Fibroblast of the aortic adventitia (primary cell): ENCODE data around the gene RNPEPL1. TPM values are rescaled to one million over a fixed set of nuclear protein-coding genes. Genes with fewer than 3 reads are reported as not detected.

Experiments used
- DNase-seq: peaks from one replicate; pipeline ENCODE4 v3.0.0-alpha.2; 2010; ENCODE audit warnings: low read depth
- H3K4me3 ChIP-seq: 2 replicates; pipeline ENCODE4 v1.5.1; 2011; ENCODE audit warnings: low read depth, mild to moderate bottlenecking, control low read depth, low read length, moderate library complexity
- total RNA-seq: library from RNA; depleted of rRNA; stranded (reverse); fragments of >200 nt; gene quantifications from 2 replicates; pipeline ENCODE4 v1.2.3, GENCODE V29; 2012; ENCODE audit warnings: low replicate concordance
- TF ChIP-seq, protein P1 (sequence below): IDR thresholded peaks from 2 replicates; pipeline ENCODE4 v1.5.1; 2011; ENCODE audit warnings: mild to moderate bottlenecking, low read length, control low read depth, inconsistent platforms; ENCODE audit not compliant: insufficient read depth

RNPEPL1 gene
- total RNA-seq, 1 donor, result 12.7 TPM

GRCh38 chr2:240566203-240567136 lies 1.8 kb upstream of the RNPEPL1 start:
- peak overlapping the region; percentile 79 for H3K4me3 ChIP-seq
- peak; percentile 74 for DNase-seq
- TF ChIP-seq, protein P1, sequence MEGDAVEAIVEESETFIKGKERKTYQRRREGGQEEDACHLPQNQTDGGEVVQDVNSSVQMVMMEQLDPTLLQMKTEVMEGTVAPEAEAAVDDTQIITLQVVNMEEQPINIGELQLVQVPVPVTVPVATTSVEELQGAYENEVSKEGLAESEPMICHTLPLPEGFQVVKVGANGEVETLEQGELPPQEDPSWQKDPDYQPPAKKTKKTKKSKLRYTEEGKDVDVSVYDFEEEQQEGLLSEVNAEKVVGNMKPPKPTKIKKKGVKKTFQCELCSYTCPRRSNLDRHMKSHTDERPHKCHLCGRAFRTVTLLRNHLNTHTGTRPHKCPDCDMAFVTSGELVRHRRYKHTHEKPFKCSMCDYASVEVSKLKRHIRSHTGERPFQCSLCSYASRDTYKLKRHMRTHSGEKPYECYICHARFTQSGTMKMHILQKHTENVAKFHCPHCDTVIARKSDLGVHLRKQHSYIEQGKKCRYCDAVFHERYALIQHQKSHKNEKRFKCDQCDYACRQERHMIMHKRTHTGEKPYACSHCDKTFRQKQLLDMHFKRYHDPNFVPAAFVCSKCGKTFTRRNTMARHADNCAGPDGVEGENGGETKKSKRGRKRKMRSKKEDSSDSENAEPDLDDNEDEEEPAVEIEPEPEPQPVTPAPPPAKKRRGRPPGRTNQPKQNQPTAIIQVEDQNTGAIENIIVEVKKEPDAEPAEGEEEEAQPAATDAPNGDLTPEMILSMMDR, result peak; percentile 74

DNA sequence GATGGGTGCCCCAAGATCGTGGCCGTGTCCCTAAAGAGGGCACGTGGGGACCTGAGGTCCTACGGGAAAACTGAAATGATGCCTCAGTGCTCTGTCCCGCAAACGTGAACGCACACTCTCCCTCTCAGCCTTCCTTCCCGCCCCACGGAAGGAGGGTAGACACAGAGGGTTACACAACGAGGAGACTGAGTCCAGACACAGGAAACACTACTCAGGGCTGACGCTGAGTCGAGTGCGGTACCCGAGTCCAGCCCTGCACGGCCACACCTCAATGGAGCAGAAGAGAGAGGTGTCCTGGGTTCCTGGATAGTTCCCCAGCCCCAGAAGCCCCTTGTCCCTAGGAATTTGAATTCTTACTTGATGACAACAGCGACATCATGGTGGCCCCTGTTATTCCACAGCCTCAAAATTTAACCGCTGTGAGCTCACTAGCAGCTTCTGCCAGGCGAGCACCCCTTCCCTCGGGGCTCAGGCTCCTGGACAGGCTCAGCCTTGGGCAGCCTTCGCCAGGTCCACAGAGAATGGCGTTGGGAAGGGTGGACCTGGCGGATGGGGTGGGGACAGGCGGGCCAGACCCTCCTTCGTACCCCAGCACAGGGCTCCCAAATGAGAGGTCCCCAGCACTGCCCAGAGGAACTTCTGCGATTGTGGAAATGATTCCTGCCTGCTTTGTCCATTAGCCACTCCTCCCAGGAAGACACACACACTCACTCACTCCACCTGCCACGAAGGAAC lies 980 bp upstream of the RNPEPL1 start:
- TF ChIP-seq, protein P1, result no peak
- H3K4me3 ChIP-seq, result peak overlapping the region; percentile 79
- DNase-seq, result no peak

DNA sequence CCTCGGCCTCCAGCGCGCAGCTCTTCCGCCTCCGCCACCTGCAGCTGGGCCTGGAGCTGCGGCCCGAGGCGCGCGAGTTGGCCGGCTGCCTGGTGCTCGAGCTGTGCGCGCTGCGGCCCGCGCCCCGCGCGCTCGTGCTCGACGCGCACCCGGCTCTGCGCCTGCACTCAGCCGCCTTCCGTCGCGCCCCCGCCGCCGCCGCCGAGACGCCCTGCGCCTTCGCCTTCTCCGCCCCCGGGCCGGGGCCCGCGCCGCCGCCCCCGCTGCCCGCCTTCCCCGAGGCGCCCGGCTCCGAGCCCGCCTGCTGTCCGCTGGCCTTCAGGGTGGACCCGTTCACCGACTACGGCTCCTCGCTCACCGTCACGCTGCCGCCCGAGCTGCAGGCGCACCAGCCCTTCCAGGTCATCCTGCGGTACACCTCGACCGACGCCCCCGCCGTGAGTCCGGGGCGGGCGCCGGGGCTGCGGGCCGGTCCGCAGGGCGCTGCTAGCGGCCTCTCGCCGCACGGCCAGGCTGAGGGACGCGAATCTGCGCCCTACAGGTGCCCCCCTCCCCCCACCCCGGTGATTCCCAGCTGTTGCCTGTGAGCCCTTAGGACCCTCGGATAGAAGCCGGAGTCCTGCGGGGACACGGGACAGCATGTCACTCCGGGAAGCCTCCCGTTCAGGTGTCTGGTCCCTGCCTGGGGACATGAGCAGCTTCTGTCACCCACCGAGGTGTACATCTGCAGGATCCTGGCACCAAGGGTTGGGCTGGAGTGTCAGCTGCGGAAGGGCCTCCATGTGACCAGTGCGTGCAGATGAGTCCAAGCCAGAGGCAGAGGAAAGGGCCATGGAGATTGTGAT lies 616 bp downstream of the RNPEPL1 start:
- H3K4me3 ChIP-seq, result peak overlapping the region; percentile 72
- DNase-seq, result peak; percentile 54
- TF ChIP-seq, protein P1, result no peak

DNA sequence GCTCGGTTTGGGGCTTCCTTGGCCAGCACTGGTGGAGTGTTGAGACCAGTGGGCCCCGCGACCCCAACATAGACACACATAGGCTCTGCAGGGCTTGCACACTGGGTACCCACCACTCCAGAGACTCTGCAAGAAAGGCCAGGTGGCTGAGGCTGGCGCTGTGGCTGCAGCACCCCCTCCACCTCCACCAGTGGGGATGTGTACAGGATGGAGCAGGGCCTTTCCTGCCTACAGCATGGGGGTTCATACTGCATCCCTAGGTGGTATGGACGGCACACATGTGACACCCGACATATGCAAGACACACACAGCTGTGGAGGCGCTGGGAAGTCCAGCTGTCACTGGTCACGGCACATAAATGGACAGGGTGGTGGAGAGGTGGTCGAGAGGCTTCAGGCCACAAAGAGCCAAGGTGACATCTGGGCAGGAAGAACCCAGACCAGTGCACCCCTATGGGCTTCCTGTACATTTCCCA lies 1.3 kb downstream of the RNPEPL1 start:
- DNase-seq, result no peak
- TF ChIP-seq, protein P1, result no peak
- H3K4me3 ChIP-seq, result peak overlapping the region; percentile 72

DNA sequence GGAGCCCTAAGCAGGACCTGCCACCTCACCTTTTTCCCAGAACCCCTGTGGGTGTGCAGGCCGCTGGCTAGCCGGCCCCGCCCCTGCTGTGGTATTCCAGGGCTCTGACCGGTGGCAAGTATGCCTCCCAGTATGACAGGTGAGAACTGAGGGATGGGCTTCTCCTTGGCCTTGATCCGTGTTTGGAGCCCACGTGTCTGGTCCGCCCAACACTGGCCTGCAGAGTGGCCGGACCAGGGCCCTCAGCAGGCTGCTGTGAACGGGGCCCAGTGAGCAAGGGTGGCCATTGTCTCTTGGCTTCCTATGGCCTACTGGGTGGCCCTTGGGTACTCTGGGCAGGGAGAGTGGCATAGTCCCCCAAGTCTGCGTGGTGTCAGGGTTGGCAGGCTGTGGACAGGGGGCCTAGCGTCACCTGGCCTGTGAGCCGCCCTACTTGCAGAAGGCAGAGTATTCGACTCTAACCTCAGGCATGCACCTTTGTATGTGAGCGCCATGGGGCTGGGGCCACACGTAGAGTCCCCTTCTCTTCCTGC lies 1.8 kb downstream of the RNPEPL1 start:
- no peak for DNase-seq
- TF ChIP-seq, protein P1, result no peak

More for the DNA sequence above, 1.8 kb downstream of the RNPEPL1 start:
- peak overlapping the region; percentile 17 for H3K4me3 ChIP-seq
